GM23248 (cell line): Measurements from ENCODE around the gene MGMT.

Experiments
- EZH2 ChIP-seq: fragments of 200-600 bp; sonication (generic); IDR thresholded peaks from 2 replicates; pipeline ENCODE4 v1.6.1; 2018; ENCODE audit warnings: antibody characterized with exemption, mild to moderate bottlenecking; ENCODE audit not compliant: insufficient read depth, poor library complexity, severe bottlenecking
- EZH2phosphoT487 ChIP-seq: fragments of 200-600 bp; sonication (generic); IDR thresholded peaks from 2 replicates; pipeline ENCODE4 v1.6.1; 2018; ENCODE audit warnings: antibody characterized with exemption, moderate library complexity, mild to moderate bottlenecking, low read depth; ENCODE audit not compliant: insufficient read depth

GRCh38 chr10:129676014-129676413 lies 209.0 kb downstream of the MGMT start:
- TF ChIP-seq EZH2, result no peak
- TF ChIP-seq EZH2phosphoT487, result no peak
